Memory B cell (primary cell): ENCODE data around the gene MICAL3.

ENCODE experiments used
- ATAC-seq: fragments of 150-1000 bp; cut with Tn5 transposase; 2 replicates; pipeline ENCODE4 v1.10.0; 2021; ENCODE audit warnings: low read depth, mild to moderate bottlenecking, moderate library complexity
- DNase-seq, 2 donors: peaks; one replicate each; pipeline ENCODE4 v3.0.0; 2022; ENCODE audit warnings: low spot score in 2 of 2
- H3K27ac Mint-ChIP-seq: one replicate; pipeline ENCODE4 v1.8.0; 2022; ENCODE audit warnings: mild to moderate bottlenecking, moderate library complexity, mixed read lengths
- H3K27me3 Mint-ChIP-seq: one replicate; pipeline ENCODE4 v1.8.0; 2022; ENCODE audit warnings: mixed read lengths
- H3K36me3 Mint-ChIP-seq: one replicate; pipeline ENCODE4 v1.8.0; 2022; ENCODE audit warnings: mild to moderate bottlenecking, mixed read lengths
- H3K4me1 Mint-ChIP-seq: one replicate; pipeline ENCODE4 v1.8.0; 2022; ENCODE audit warnings: mixed read lengths
- H3K4me3 Mint-ChIP-seq: one replicate; pipeline ENCODE4 v1.8.0; 2022; ENCODE audit warnings: mild to moderate bottlenecking, moderate library complexity, mixed read lengths
- H3K9me3 Mint-ChIP-seq: one replicate; pipeline ENCODE4 v1.8.0; 2022; ENCODE audit warnings: mixed read lengths

The MICAL3 gene

DNA sequence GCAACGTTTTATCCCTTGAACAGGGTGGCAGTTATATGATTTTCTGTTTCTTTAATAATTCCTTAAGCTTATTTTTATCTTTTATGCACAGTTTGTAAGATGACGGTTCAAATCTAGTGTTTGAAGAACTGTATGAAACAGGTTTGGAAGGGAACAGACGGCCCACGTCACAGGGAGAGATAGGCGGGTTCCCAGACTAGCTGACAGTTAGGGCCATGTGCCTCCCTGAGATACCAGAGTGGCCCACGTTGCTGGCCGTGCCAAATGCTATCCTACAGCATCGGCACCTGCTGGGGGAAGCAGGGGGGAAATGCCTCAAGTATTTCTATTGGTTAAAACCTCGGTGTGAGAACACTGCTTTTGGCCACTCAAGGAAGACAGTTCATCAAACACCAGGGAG is 199.9 kb downstream of the MICAL3 start:
- H3K36me3 Mint-ChIP-seq = peaks cover 17% of the 10 kb centered on the region
- H3K27me3 Mint-ChIP-seq = no peaks in the 10 kb centered on the region
- DNase-seq (no peak), ATAC-seq (no peak)
- H3K4me3 Mint-ChIP-seq = no peak overlapping the region
- no peak overlapping the region for H3K27ac Mint-ChIP-seq
- H3K4me1 Mint-ChIP-seq = no peaks in the 10 kb centered on the region
- H3K9me3 Mint-ChIP-seq = no peaks in the 10 kb centered on the region

GRCh38 chr22:17823964-17824363 is 200.4 kb downstream of the MICAL3 start:
- Mint-ChIP-seq H3K9me3 (no peaks in the 10 kb centered on the region), H3K4me3 (no peak overlapping the region), H3K27me3 (no peaks in the 10 kb centered on the region), H3K4me1 (no peaks in the 10 kb centered on the region), H3K36me3 (peaks cover 17% of the 10 kb centered on the region), H3K27ac (no peak overlapping the region)
- no peak for ATAC-seq
- DNase-seq = no peak

DNA sequence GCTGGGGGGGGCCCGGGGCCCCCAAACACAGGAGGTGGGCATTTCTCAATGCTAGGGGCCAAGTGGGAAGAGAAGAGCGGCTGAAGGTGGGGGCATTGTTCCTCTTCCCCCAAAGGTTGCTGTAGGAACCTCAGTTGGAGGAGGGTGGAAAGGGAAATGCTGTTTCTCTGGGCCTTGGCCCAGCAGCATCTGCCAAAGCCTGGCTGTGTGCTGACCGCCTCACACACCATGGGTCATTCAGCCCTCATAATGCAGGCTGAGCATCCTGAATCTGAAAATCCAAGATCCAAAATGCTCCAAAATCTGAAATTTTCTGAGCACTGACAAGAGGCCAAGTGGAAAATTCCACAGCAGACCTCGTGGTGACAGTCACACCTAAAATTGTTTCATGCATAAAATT is 201.1 kb downstream of the MICAL3 start:
- Mint-ChIP-seq H3K27ac (no peak overlapping the region), H3K4me1 (no peaks in the 10 kb centered on the region), H3K4me3 (no peak overlapping the region), H3K9me3 (no peaks in the 10 kb centered on the region), H3K27me3 (no peaks in the 10 kb centered on the region), H3K36me3 (peaks cover 17% of the 10 kb centered on the region)
- DNase-seq (no peak), ATAC-seq (no peak)

GRCh38 chr22:17822087-17822486 is 202.3 kb downstream of the MICAL3 start:
- no peaks in the 10 kb centered on the region for H3K4me1 Mint-ChIP-seq
- H3K27me3 Mint-ChIP-seq = no peaks in the 10 kb centered on the region
- H3K4me3 Mint-ChIP-seq = no peak overlapping the region
- ATAC-seq = no peak
- H3K9me3 Mint-ChIP-seq = no peaks in the 10 kb centered on the region
- H3K27ac Mint-ChIP-seq = no peak overlapping the region
- no peak for DNase-seq
- peaks cover 14% of the 10 kb centered on the region for H3K36me3 Mint-ChIP-seq

DNA sequence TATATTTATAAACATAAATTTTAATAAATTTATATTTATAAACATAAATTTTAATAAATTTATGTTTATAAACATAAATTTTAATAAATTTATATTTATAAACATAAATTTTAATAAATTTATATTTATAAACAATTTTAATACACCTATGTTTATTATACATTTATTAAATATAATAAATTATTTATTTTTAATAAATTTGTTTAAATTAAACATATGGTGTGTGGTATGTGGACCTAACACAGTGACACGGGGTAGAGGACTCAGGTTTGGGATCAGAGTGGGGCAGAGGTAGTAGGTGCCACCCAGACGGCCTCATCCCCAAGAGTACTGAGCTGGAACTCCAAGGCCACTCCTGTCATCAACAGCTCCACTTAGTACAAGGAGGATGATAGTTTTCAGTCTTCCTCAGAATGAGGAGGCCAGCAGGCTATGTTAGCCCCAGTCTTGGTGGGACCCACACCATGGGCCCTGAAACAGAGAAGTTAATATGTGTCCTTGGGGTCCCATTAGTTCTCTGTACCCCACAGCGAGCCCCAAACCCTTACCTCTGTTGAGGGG is 203.4 kb downstream of the MICAL3 start:
- H3K27me3 Mint-ChIP-seq = no peaks in the 10 kb centered on the region
- H3K4me3 Mint-ChIP-seq = no peak overlapping the region
- H3K27ac Mint-ChIP-seq = no peak overlapping the region
- DNase-seq = no peak
- H3K36me3 Mint-ChIP-seq = peaks cover 11% of the 10 kb centered on the region
- no peak for ATAC-seq
- no peaks in the 10 kb centered on the region for H3K4me1 Mint-ChIP-seq
- no peaks in the 10 kb centered on the region for H3K9me3 Mint-ChIP-seq

DNA sequence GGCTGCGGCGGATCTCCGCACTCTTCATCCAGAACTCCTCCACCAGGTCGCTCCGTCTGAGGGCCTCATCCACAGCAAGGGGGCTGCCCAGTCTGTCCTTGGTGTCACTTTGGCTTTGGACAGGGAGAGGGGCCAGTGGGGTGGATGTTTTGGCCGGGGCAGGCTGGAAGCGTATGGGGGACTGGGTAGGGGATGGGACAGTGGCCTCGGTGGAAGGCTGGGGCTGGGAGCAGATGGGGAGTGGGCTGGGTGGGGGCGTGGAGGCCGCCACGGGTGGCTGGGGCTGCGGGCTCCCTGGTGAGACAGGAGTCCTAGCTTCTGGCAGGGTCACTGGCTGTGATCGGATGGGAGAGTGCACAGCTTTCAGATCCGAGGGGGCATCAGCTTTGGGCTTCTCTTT is 205.7 kb downstream of the MICAL3 start:
- Mint-ChIP-seq H3K27ac (no peak overlapping the region), H3K4me3 (no peak overlapping the region), H3K36me3 (peaks cover 27% of the 10 kb centered on the region), H3K9me3 (no peaks in the 10 kb centered on the region), H3K4me1 (no peaks in the 10 kb centered on the region), H3K27me3 (no peaks in the 10 kb centered on the region)
- no peak for ATAC-seq
- no peak for DNase-seq

DNA sequence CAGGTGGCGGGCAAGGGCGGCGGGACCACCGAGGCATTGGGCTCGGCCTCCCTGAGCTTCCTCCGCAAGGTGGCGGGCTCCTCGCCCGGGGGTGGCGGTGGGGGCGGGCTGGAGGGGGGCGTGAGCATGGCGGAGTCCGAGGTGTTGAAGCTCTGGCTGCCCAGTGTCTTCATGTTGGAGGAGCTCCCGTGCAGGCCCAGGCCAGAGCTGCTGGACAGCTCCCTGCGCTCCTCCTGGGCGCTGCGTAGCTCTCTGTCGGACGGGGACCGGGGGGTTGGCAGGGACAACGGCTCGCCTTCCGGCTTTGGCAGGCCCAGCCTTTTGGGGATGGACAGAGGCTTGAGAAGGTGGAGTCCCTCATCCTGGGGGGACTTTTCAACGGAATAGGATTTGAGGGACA is 206.2 kb downstream of the MICAL3 start:
- DNase-seq = no peak
- ATAC-seq = no peak
- peaks cover 31% of the 10 kb centered on the region for H3K36me3 Mint-ChIP-seq
- no peaks in the 10 kb centered on the region for H3K4me1 Mint-ChIP-seq
- no peaks in the 10 kb centered on the region for H3K27me3 Mint-ChIP-seq
- H3K27ac Mint-ChIP-seq = no peak overlapping the region
- H3K4me3 Mint-ChIP-seq = no peak overlapping the region
- H3K9me3 Mint-ChIP-seq = no peaks in the 10 kb centered on the region

DNA sequence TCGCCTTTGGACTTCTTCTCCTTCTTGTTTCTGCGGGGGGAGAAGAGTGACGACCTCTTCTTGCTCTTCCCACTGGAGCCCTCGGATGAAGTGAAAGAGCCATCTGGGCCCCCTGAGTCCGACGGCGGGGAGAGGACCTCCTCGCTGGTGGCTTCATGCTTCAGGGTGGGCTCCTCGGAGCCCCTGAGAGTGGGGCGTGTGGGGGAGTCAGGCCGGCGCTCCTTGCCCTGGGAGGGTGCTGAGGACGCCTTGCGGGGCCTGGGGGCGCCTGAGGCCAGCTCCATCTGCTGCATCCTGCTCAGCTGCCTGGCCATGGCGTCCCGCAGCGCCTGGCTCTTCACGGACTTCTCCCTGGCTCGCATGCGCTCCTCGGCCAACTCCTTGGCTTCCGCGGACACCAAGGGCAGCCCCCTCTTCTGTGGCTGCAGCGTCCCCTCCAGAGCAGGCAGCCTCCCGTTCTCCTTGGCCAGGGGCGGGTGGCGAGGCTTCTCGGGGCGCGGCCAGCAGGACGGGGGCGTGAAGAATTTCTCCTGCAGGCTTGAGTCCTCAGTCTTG is 206.8 kb downstream of the MICAL3 start:
- no peak overlapping the region for H3K27ac Mint-ChIP-seq
- no peak overlapping the region for H3K4me3 Mint-ChIP-seq
- peaks cover 34% of the 10 kb centered on the region for H3K36me3 Mint-ChIP-seq
- DNase-seq (no peak), ATAC-seq (no peak)
- H3K27me3 Mint-ChIP-seq = no peaks in the 10 kb centered on the region
- no peaks in the 10 kb centered on the region for H3K9me3 Mint-ChIP-seq
- no peaks in the 10 kb centered on the region for H3K4me1 Mint-ChIP-seq

DNA sequence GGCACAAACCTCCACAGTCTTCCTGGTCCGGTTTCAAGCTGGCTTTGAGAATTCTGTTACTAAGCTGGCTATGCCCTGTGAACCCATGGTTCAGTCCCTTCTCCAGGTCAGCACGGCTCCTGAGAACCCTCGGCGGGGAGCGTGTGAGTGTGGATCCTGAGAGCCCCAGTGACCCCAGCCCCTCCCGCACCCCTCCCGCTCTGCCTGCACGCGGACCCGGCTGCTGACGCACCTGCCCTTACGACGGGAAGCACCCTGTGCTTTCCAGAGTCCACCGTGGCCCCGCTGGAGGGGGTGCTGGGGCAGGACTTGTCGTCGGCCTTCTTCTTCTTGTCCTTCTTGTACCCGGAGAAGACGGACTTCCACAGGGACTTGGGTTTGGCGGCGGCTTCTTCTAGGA is 207.3 kb downstream of the MICAL3 start:
- no peak overlapping the region for H3K4me3 Mint-ChIP-seq
- DNase-seq = no peak
- no peaks in the 10 kb centered on the region for H3K4me1 Mint-ChIP-seq
- peaks cover 32% of the 10 kb centered on the region for H3K36me3 Mint-ChIP-seq
- no peaks in the 10 kb centered on the region for H3K9me3 Mint-ChIP-seq
- no peaks in the 10 kb centered on the region for H3K27me3 Mint-ChIP-seq
- no peak overlapping the region for H3K27ac Mint-ChIP-seq
- ATAC-seq = no peak

- no peak for ATAC-seq
- Mint-ChIP-seq H3K36me3 (peaks cover 32% of the 10 kb centered on the region), H3K4me3 (no peak overlapping the region), H3K27ac (no peak overlapping the region), H3K4me1 (no peaks in the 10 kb centered on the region), H3K27me3 (no peaks in the 10 kb centered on the region), H3K9me3 (no peaks in the 10 kb centered on the region)
- DNase-seq = no peak
Measured at GRCh38 chr22:17816649-17817048, 207.7 kb downstream of the MICAL3 start.

GRCh38 chr22:17815703-17816254 is 208.6 kb downstream of the MICAL3 start:
- DNase-seq = no peak
- Mint-ChIP-seq H3K4me3 (no peak overlapping the region), H3K9me3 (no peaks in the 10 kb centered on the region), H3K4me1 (no peaks in the 10 kb centered on the region), H3K27ac (no peak overlapping the region), H3K27me3 (no peaks in the 10 kb centered on the region), H3K36me3 (peaks cover 35% of the 10 kb centered on the region)
- ATAC-seq = no peak

GRCh38 chr22:17814830-17815229 is 209.5 kb downstream of the MICAL3 start:
- Mint-ChIP-seq H3K4me3 (no peak overlapping the region), H3K9me3 (no peaks in the 10 kb centered on the region), H3K36me3 (peaks cover 35% of the 10 kb centered on the region), H3K27me3 (no peaks in the 10 kb centered on the region), H3K27ac (peak overlapping the region; percentile 89), H3K4me1 (no peaks in the 10 kb centered on the region)
- ATAC-seq (no peak), DNase-seq (no peak)

DNA sequence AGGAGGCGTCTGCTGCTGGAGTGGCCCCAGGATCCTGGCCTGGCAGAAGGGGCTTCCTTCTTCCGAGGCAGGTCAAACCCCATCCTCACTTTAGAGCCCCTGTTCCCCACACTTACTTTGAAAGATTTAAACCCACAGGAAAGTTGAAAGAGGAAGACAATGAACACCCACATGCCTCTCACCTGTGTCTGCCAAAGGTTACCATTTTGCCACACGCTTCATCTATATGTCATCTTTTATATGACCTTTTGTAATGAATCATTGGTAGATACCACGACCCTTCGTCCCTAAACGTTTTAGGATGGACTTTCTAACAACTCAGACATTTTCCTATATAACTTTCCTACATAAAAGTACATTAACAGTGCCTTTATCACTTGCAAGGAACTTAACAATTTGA is 210.3 kb downstream of the MICAL3 start:
- H3K36me3 Mint-ChIP-seq = peaks cover 37% of the 10 kb centered on the region

GRCh38 chr22:17811119-17811518 is 213.2 kb downstream of the MICAL3 start:
- DNase-seq = no peak

More for the DNA sequence above, 210.3 kb downstream of the MICAL3 start:
- DNase-seq = no peak
- no peak for ATAC-seq
- Mint-ChIP-seq H3K4me1 (no peaks in the 10 kb centered on the region), H3K27me3 (no peaks in the 10 kb centered on the region), H3K9me3 (no peaks in the 10 kb centered on the region), H3K4me3 (no peak overlapping the region), H3K27ac (peak overlapping the region; percentile 89)

GRCh38 chr22:17810570-17811116 is 213.7 kb downstream of the MICAL3 start:
- no peaks in the 10 kb centered on the region for H3K4me1 Mint-ChIP-seq
- DNase-seq (no peak), ATAC-seq (no peak)
- no peak overlapping the region for H3K4me3 Mint-ChIP-seq
- no peaks in the 10 kb centered on the region for H3K9me3 Mint-ChIP-seq
- H3K36me3 Mint-ChIP-seq = peaks cover 43% of the 10 kb centered on the region
- H3K27me3 Mint-ChIP-seq = no peaks in the 10 kb centered on the region
- no peak overlapping the region for H3K27ac Mint-ChIP-seq

More at GRCh38 chr22:17811119-17811518, 213.2 kb downstream of the MICAL3 start:
- Mint-ChIP-seq H3K27me3 (no peaks in the 10 kb centered on the region), H3K4me1 (no peaks in the 10 kb centered on the region), H3K9me3 (no peaks in the 10 kb centered on the region), H3K36me3 (peaks cover 43% of the 10 kb centered on the region), H3K27ac (no peak overlapping the region), H3K4me3 (no peak overlapping the region)
- no peak for ATAC-seq
